GM23248 (cell line): Measurements from ENCODE around the gene OR52E8. TPM values are rescaled to one million over a fixed set of nuclear protein-coding genes. Genes with fewer than 3 reads are reported as not detected.

Experiments
- DNase-seq: peaks from one replicate; pipeline ENCODE4 v3.0.0-alpha.2; 2015
- H2AFZ ChIP-seq: fragments of 200-600 bp; sonication (generic); 2 replicates; pipeline ENCODE4 v1.6.1; 2016; ENCODE audit warnings: antibody characterized with exemption
- H3F3A ChIP-seq: fragments of 200-600 bp; sonication (generic); 2 replicates; pipeline ENCODE4 v1.6.1; 2016; ENCODE audit warnings: mild to moderate bottlenecking, antibody characterized with exemption, mixed run types; ENCODE audit not compliant: insufficient read depth
- H3K27ac ChIP-seq: fragments of 200-600 bp; sonication (generic); 2 replicates; pipeline ENCODE4 v1.5.1; 2016; ENCODE audit warnings: mild to moderate bottlenecking
- H3K27me3 ChIP-seq: fragments of 200-600 bp; sonication (generic); replicated peaks from 2 replicates; pipeline ENCODE4 v1.6.1; 2016; ENCODE audit warnings: mild to moderate bottlenecking; ENCODE audit not compliant: insufficient read depth
- H3K36me3 ChIP-seq: fragments of 200-600 bp; sonication (generic); 2 replicates; pipeline ENCODE4 v1.6.1; 2016; ENCODE audit warnings: low read depth, mild to moderate bottlenecking
- H3K4me1 ChIP-seq: fragments of 200-600 bp; sonication (generic); 2 replicates; pipeline ENCODE4 v1.6.1; 2016; ENCODE audit warnings: mild to moderate bottlenecking; ENCODE audit not compliant: insufficient read depth
- H3K4me2 ChIP-seq: fragments of 200-600 bp; sonication (generic); one replicate; pipeline ENCODE4 v1.6.1; 2016; ENCODE audit warnings: mild to moderate bottlenecking; ENCODE audit not compliant: unreplicated experiment
- H3K4me3 ChIP-seq: fragments of 200-600 bp; sonication (generic); 2 replicates; pipeline ENCODE4 v1.5.1; 2016; ENCODE audit warnings: mild to moderate bottlenecking
- H3K79me2 ChIP-seq: fragments of 200-600 bp; sonication (generic); 2 replicates; pipeline ENCODE4 v1.6.1; 2016; ENCODE audit warnings: mild to moderate bottlenecking; ENCODE audit not compliant: insufficient read depth
- H3K9ac ChIP-seq: fragments of 200-600 bp; sonication (generic); 2 replicates; pipeline ENCODE4 v1.6.1; 2016; ENCODE audit warnings: mild to moderate bottlenecking
- H3K9me2 ChIP-seq: fragments of 200-600 bp; sonication (generic); 2 replicates; pipeline ENCODE4 v1.6.1; 2016; ENCODE audit warnings: mixed run types, mild to moderate bottlenecking, moderate library complexity; ENCODE audit not compliant: insufficient read depth
- H3K9me3 ChIP-seq: fragments of 200-600 bp; sonication (generic); one replicate; pipeline ENCODE4 v1.6.1; 2017; ENCODE audit warnings: low read depth
- H4K20me1 ChIP-seq: fragments of 200-600 bp; sonication (generic); 2 replicates; pipeline ENCODE4 v1.6.0; 2016; ENCODE audit not compliant: insufficient read depth
- EZH2 ChIP-seq: fragments of 200-600 bp; sonication (generic); IDR thresholded peaks from 2 replicates; pipeline ENCODE4 v1.6.1; 2018; ENCODE audit warnings: antibody characterized with exemption, mild to moderate bottlenecking; ENCODE audit not compliant: insufficient read depth, poor library complexity, severe bottlenecking
- EZH2phosphoT487 ChIP-seq: fragments of 200-600 bp; sonication (generic); IDR thresholded peaks from 2 replicates; pipeline ENCODE4 v1.6.1; 2018; ENCODE audit warnings: antibody characterized with exemption, moderate library complexity, mild to moderate bottlenecking, low read depth; ENCODE audit not compliant: insufficient read depth
- WGBS, 2 experiments: methylation state at CpG; one replicate each; pipeline ENCODE4 v1.1.6; 2015 to 2017; ENCODE audit warnings: low lambda C conversion rate in 2 of 2, low coverage in 1 of 2; ENCODE audit errors: missing lambda C conversion rate in 2 of 2; 5-methylcytosine and 5-hydroxymethylcytosine counted together
- in situ Hi-C: fragments of 300-500 bp; cut with MboI; formaldehyde crosslinking; loops from 2 replicates; pipeline ENCODE4 v1.15.0; 2020
- polyA plus RNA-seq: library from polyadenylated mRNA; unstranded; fragments of >200 nt; fragmentation: Nextera tagmentation; extraction: Ambion mirVana; gene quantifications from 2 replicates; pipeline ENCODE4 v1.2.1, GENCODE V29; 2016
- total RNA-seq: library from RNA; depleted of rRNA; stranded (reverse); fragments of >200 nt; shearing (Covaris generic); gene quantifications from 2 replicates; pipeline ENCODE4 v1.2.3, GENCODE V29; 2014

The OR52E8 gene
- total and polyA plus RNA-seq, 2 experiments from 2014 or later: not detected

- Histone ChIP-seq H4K20me1 (no peaks in the 10 kb centered on the region), H2AFZ (no peak overlapping the region), H3K4me2 (no peak overlapping the region), H3F3A (no peaks in the 10 kb centered on the region), H3K9ac (no peak overlapping the region), H3K27ac (no peak overlapping the region), H3K79me2 (no peaks in the 10 kb centered on the region), H3K36me3 (no peaks in the 10 kb centered on the region), H3K9me3 (no peaks in the 10 kb centered on the region), H3K4me3 (no peak overlapping the region), H3K4me1 (no peaks in the 10 kb centered on the region), H3K27me3 (no peaks in the 10 kb centered on the region), H3K9me2 (no peaks in the 10 kb centered on the region)
- peak; percentile 29 for DNase-seq
- in situ Hi-C loops: no loop called here
- WGBS, 2 experiments: 23 to 24% methylated on average over 4 of the region's 4 CpGs
- TF ChIP-seq EZH2 (no peak), EZH2phosphoT487 (no peak)
These were observed 42.0 kb downstream of the OR52E8 start for GRCh38 chr11:5815534-5815933.

DNA sequence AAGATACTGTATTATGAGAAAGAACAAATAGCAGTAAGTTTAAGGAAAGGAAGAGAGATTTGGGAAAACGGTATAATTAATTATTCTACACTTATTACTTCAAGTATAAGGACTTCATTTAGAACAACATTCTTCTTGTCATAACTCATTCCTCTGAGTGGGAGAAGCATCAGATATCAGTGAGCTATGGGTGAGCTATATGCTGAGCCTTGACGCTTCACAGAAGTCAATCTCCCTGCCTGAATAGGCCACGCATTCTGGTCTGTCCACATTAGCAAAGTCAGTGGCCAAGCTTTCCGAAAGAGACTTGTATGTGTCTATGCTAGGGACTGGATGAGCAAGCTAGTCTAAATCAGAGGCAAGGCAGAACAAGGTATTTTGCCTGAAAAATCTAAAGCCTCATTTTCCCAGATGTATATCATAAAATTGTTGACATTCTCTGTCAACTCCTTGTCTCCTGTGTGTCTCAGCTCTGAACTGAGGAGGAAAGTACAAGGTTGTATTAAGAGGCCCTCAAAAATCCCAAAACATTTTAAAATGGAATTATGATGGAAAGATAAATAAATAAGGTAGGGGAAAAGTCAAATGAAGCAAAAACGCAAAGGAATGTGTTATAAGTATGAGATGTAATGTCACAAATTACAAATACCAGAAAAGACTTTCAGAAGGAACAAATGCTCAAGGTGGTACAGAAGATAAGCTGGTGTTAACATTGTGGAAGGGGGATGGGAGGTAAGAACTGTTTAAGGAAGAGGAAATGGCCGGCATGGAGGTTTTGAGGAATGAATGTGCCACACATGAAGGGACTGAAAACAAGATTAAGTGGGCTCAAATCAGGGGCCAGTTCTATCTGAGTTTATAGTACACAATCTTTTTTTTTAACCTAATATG, 47.3 kb downstream of the OR52E8 start:
- WGBS, 2 experiments: 86 to 87% methylated on average over 6 of the region's 6 CpGs
- Histone ChIP-seq H2AFZ (no peak overlapping the region), H3K4me2 (no peak overlapping the region), H3K27ac (no peak overlapping the region), H3K36me3 (no peaks in the 10 kb centered on the region), H3K9me2 (no peaks in the 10 kb centered on the region), H4K20me1 (no peaks in the 10 kb centered on the region), H3K79me2 (no peaks in the 10 kb centered on the region), H3K27me3 (0 out of 2 replicates have a peak, but pooled peaks cover 5% of the 10 kb centered on the region), H3F3A (no peaks in the 10 kb centered on the region), H3K9me3 (no peaks in the 10 kb centered on the region), H3K9ac (no peak overlapping the region), H3K4me1 (no peaks in the 10 kb centered on the region), H3K4me3 (no peak overlapping the region)
- in situ Hi-C loops: loop anchor here (10.0 kb wide), 1 partner anchor 325 kb away; the partner anchor contains the start of gene OR52D1
- TF ChIP-seq EZH2phosphoT487: no peak
- no peak for TF ChIP-seq EZH2
- DNase-seq: no peak

DNA sequence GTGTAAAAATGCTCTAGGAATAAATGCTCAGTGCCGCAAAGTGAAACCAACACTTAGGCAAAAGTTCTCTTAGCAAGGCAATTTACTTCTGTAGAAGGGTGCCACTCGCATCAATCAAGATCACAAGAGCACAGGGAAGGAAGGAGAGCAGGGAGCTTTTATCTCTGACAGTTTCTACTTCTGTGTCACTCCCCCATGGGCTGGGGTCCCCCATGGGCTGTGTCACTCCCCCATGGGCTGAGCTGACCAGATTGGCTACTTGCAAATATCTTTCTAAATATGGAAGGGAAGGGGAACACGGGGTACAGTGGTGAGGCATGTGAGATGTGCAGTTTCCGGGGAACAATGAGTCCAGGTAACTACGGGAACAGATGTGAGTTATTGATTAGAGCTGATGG, 48.4 kb downstream of the OR52E8 start:
- Histone ChIP-seq H3K4me3 (peak overlapping the region; percentile 80), H3F3A (no peaks in the 10 kb centered on the region), H2AFZ (peak overlapping the region; percentile 85), H3K79me2 (no peaks in the 10 kb centered on the region), H3K36me3 (no peaks in the 10 kb centered on the region), H3K9me2 (no peaks in the 10 kb centered on the region), H3K9me3 (no peaks in the 10 kb centered on the region), H4K20me1 (no peaks in the 10 kb centered on the region), H3K4me2 (peak overlapping the region; percentile 99), H3K27me3 (0 out of 2 replicates have a peak, but pooled peaks cover 5% of the 10 kb centered on the region), H3K27ac (no peak overlapping the region), H3K4me1 (no peaks in the 10 kb centered on the region), H3K9ac (peak overlapping the region; percentile 63)
- in situ Hi-C loops: loop anchor here (10.0 kb wide), 1 partner anchor 324 kb away; the partner anchor contains the start of gene OR52D1
- DNase-seq: peak; percentile 31
- WGBS, 2 experiments: 22 to 24% methylated on average over 5 of the region's 5 CpGs
- TF ChIP-seq EZH2phosphoT487: no peak

DNA sequence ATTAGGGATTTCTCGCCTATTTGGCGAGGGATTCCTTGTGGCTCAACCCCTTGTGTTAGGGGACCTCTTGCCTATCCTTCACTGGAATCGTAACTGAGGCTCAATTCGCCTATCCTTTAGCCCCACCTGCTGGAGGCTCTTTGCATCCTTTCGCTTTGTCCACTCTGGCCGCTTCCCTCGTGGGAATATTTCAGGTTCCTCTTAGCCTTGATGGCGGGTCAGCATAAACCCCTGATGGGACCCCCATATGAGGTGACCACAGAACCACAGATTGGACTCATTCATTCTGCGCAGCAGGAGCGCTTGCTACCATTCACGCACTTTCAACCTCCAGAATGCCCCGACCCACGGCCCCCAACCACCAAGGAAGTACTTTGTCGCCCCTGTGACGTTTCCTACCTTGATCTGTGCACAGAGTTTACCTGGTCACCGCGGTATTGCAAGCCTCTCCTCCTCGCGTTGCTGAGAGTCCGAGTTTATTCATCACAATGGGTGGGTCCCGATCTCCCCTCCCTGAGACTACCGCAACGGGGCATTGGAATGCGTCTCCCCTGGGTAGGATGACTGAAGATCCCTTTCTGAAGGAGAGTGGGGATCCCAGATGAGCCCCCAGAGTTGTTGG, 48.9 kb downstream of the OR52E8 start, which contains the start of gene OR52N2:
TSS of gene OR52N2 (plus strand) at position 425 of the 622 bp plus-strand sequence. CDS start 11,412 bp downstream, outside the sequence.
- peak; percentile 81 for DNase-seq
- no peak for TF ChIP-seq EZH2
- TF ChIP-seq EZH2phosphoT487: no peak
- in situ Hi-C loops: loop anchor here (10.0 kb wide), 1 partner anchor 324 kb away; the partner anchor contains the start of gene OR52D1
- Histone ChIP-seq H3K4me3 (peak within 1 kb of the TSS; percentile 80), H3K9me3 (no peaks in the 10 kb centered on the region), H3K9me2 (no peaks in the 10 kb centered on the region), H3K36me3 (no peaks in the 10 kb centered on the region), H3K27me3 (0 out of 2 replicates have a peak, but pooled peaks cover 5% of the 10 kb centered on the region), H4K20me1 (no peaks in the 10 kb centered on the region), H3K9ac (peak within 1 kb of the TSS; percentile 63), H2AFZ (peak within 1 kb of the TSS; percentile 85), H3K4me1 (no peaks in the 10 kb centered on the region), H3F3A (no peaks in the 10 kb centered on the region), H3K4me2 (peak within 1 kb of the TSS; percentile 99), H3K27ac (no peak within 1 kb of the TSS), H3K79me2 (no peaks in the 10 kb centered on the region)
- WGBS, 2 experiments: 6 to 8% methylated on average over 24 of the region's 24 CpGs
